ENCODE results near the gene TMC7.

DNA sequence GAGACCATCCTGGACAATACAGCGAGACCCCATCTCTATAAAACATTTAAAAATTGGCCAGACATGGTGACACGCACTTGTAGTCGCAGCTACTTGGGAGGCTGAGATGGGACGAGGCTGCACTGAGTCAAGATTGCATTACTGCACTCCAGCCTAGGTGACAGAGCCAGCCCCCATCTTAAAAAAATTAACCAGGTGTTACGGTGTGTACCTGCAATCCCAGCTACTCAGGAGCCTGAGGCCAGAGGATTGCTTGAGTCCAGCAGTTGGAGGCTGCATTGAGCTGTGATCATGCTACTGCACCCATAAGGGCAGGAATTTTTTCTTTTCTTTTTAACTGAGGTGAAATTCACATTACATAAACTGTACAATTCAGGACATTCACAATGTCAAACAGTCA, 16.9 kb upstream of the TMC7 start:
- TF ChIP-seq, protein P1, sequence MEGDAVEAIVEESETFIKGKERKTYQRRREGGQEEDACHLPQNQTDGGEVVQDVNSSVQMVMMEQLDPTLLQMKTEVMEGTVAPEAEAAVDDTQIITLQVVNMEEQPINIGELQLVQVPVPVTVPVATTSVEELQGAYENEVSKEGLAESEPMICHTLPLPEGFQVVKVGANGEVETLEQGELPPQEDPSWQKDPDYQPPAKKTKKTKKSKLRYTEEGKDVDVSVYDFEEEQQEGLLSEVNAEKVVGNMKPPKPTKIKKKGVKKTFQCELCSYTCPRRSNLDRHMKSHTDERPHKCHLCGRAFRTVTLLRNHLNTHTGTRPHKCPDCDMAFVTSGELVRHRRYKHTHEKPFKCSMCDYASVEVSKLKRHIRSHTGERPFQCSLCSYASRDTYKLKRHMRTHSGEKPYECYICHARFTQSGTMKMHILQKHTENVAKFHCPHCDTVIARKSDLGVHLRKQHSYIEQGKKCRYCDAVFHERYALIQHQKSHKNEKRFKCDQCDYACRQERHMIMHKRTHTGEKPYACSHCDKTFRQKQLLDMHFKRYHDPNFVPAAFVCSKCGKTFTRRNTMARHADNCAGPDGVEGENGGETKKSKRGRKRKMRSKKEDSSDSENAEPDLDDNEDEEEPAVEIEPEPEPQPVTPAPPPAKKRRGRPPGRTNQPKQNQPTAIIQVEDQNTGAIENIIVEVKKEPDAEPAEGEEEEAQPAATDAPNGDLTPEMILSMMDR (conservative IDR thresholded peaks at IDR 0.05), result no peak
- TF ChIP-seq EZH2 (IDR thresholded peaks at IDR 0.05; ENCODE audit: low read depth), result no peak

Data from PC-9 (cell line).